Natural killer cell treated with Interleukin-12 subunit alpha and Interleukin-12 subunit beta and Interleukin-15 and Interleukin-18, amount 100 ng/mL, for 72 hours (primary cell): ENCODE results near the gene ACSF3. TPM values are rescaled to one million over a fixed set of nuclear protein-coding genes. Genes with fewer than 3 reads are reported as not detected.
"Not testable (repeated sequence)": the region's sequence is repeated elsewhere in the genome, so short reads cannot be mapped to it uniquely, and the experiment has no call there.

Source experiments
- ATAC-seq, 2 donors: fragments of 150-1000 bp; cut with Tn5 transposase in 1 of 2; sonication (Bioruptor Pico), chemical (Tn5 transposase) in 1 of 2; 2 replicates each; pipeline ENCODE4 v1.10.0; 2021
- DNase-seq: peaks from one replicate; pipeline ENCODE4 v3.0.0; 2022; ENCODE audit warnings: low spot score
- H3K27ac Mint-ChIP-seq, 2 donors: 1 replicate in 1 of 2; 2 replicates in 1 of 2; pipeline ENCODE4 v1.8.0; 2022; ENCODE audit warnings: mixed read lengths in 2 of 2, mild to moderate bottlenecking in 1 of 2, moderate library complexity in 1 of 2
- H3K27me3 Mint-ChIP-seq, 2 donors: 1 replicate in 1 of 2; 2 replicates in 1 of 2; pipeline ENCODE4 v1.8.0; 2022; ENCODE audit warnings: mixed read lengths in 2 of 2
- H3K36me3 Mint-ChIP-seq: one replicate; pipeline ENCODE4 v1.8.0; 2022; ENCODE audit warnings: mixed read lengths
- H3K4me1 Mint-ChIP-seq, 2 donors: 1 replicate in 1 of 2; 2 replicates in 1 of 2; pipeline ENCODE4 v1.8.0; 2022; ENCODE audit warnings: low read depth in 2 of 2, mixed read lengths in 2 of 2, mild to moderate bottlenecking in 1 of 2
- H3K4me3 Mint-ChIP-seq: one replicate; pipeline ENCODE4 v1.8.0; 2022; ENCODE audit warnings: mixed read lengths
- H3K9me3 Mint-ChIP-seq: 2 replicates; pipeline ENCODE4 v1.8.0; 2022; ENCODE audit warnings: mixed read lengths
- total RNA-seq, 2 donors: library from RNA; stranded (reverse); gene quantifications; one replicate each; pipeline ENCODE4 v1.2.3, GENCODE V29; 2022

The ACSF3 gene
- total RNA-seq, 2 donors from 2014 or later, result 52.3 to 125 TPM

DNA sequence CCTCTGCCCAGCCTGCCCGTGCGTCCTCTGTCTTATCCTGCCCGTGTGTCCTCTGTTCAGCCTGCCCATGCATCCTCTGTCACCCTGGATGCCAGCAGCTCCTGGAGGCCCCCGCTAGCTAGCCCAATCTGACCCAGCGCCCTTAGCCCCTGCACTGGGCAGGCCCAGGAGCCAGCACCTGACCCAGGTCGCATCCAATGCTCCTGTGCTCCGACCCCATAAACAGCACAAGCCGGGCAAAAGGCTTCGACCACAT is 91.0 kb downstream of the ACSF3 start:
- Mint-ChIP-seq H3K27ac (no peak overlapping the region), H3K4me3 (no peak overlapping the region), H3K27me3 (peaks cover 0 to 2% of the 10 kb centered on the region in 2 donors), H3K4me1 (no peaks in the 10 kb centered on the region), H3K36me3 (no peaks in the 10 kb centered on the region), H3K9me3 (no peaks in the 10 kb centered on the region)
- ATAC-seq (no peak), DNase-seq (peak; percentile 59)

DNA sequence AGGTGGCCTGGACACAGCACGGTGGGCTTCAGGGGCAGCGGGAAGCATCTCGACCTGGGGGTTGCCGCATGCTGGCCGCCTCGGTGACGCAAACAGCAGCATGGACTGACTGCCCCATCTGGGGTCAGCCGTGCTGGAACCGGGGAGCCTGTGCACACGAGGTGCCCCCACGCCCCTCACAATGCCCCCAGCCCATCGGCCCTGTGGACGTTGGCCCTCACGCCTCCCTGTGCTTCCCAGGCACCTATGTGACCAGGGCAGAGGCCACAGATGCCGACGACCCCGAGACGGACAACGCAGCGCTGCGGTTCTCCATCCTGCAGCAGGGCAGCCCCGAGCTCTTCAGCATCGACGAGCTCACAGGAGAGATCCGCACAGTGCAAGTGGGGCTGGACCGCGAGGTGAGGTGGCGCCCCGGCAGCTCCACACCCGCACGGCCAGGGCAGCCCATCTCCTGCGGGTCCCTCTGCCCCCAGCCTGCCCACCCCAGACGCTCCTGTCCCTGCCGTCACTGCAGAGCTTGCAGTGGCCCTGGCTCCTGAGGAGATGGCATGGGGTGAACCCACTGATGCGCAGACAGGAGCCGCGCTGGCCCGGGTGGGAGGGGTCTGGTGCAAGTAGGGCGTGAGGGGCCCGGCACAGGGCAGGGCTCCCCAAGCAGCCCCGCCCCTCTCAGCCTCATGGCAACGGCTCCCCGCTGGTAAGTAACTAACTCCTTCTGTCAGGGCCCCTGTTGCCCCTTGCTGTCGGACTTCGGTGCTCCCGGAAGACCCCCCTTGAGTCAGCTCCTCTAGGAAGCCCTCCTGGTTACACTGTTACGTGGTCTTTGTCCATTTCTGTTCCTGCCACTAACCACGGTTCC is 91.5 kb downstream of the ACSF3 start:
- Mint-ChIP-seq H3K9me3 (no peaks in the 10 kb centered on the region), H3K36me3 (no peaks in the 10 kb centered on the region), H3K4me3 (no peak overlapping the region), H3K27ac (no peak overlapping the region), H3K27me3 (peaks cover 0 to 2% of the 10 kb centered on the region in 2 donors), H3K4me1 (no peaks in the 10 kb centered on the region)
- ATAC-seq, result peak in 1 of 2 donors; percentile 17
- peak; percentile 52 for DNase-seq

GRCh38 chr16:89185887-89186592 is 92.4 kb downstream of the ACSF3 start:
- DNase-seq, H3K9me3 Mint-ChIP-seq, H3K4me3 Mint-ChIP-seq, H3K27me3 Mint-ChIP-seq, H3K36me3 Mint-ChIP-seq, H3K27ac Mint-ChIP-seq, ATAC-seq, H3K4me1 Mint-ChIP-seq: not testable (repeated sequence)

DNA sequence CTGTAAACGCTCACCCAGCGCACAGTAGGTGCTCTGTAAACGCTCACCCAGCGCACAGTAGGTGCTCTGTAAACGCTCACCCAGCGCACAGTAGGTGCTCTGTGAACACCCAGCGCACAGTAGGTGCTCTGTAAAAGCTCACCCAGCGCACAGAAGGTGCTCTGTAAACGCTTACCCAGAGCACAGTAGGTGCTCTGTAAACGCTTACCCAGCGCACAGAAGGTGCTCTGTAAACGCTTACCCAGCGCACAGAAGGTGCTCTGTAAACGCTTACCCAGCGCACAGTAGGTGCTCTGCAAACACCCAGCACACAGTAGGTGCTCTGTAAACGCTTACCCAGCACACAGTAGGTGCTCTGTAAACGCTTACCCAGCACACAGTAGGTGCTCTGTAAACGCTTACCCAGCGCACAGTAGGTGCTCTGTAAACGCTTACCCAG is 93.0 kb downstream of the ACSF3 start:
- ATAC-seq, H3K27ac Mint-ChIP-seq, DNase-seq, H3K9me3 Mint-ChIP-seq, H3K4me3 Mint-ChIP-seq, H3K27me3 Mint-ChIP-seq, H3K36me3 Mint-ChIP-seq, H3K4me1 Mint-ChIP-seq: not testable (repeated sequence)

DNA sequence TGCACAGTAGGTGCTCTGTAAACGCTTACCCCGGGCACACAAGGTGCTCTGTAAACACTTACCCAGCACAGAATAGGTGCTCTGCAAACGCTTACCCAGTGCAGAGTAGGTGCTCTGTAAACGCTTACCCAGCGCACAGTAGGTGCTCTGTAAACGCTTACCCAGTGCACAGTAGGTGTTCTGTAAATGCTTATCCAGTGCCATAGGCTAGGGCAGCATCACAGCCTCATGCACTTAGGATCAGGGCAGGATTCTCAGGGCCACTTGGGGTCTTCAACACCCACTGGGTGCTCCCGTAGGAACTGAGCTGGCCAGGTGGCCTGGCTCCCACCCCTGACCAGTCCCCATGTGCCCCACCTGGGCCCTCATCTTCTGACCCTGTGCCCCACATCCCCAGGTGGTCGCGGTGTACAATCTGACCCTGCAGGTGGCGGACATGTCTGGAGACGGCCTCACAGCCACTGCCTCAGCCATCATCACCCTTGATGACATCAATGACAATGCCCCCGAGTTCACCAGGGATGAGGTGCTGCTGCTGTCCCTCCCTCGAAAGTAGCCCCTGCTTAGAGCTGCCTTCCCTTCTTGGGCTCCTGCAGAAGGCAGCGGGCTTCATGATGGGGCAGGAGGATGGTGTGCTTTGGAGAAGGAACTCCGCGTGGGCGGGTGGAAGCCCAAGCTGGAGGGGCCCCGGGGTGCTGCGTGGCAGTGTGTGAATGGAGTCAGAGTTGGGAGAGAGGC is 93.5 kb downstream of the ACSF3 start:
- H3K27ac Mint-ChIP-seq, result no peak overlapping the region
- DNase-seq (no peak), ATAC-seq (peak; percentile 39 to 55)
- H3K36me3 Mint-ChIP-seq, result no peaks in the 10 kb centered on the region
- H3K27me3 Mint-ChIP-seq, result no peaks in the 10 kb centered on the region
- no peaks in the 10 kb centered on the region for H3K4me1 Mint-ChIP-seq
- H3K9me3 Mint-ChIP-seq, result no peaks in the 10 kb centered on the region
- H3K4me3 Mint-ChIP-seq, result no peak overlapping the region

- Mint-ChIP-seq H3K4me3 (no peak overlapping the region), H3K27me3 (no peaks in the 10 kb centered on the region), H3K4me1 (no peaks in the 10 kb centered on the region), H3K27ac (no peak overlapping the region), H3K9me3 (no peaks in the 10 kb centered on the region), H3K36me3 (no peaks in the 10 kb centered on the region)
- peak; percentile 6 to 16 for ATAC-seq
- DNase-seq, result no peak
These were observed 94.2 kb downstream of the ACSF3 start for GRCh38 chr16:89187770-89188392.

DNA sequence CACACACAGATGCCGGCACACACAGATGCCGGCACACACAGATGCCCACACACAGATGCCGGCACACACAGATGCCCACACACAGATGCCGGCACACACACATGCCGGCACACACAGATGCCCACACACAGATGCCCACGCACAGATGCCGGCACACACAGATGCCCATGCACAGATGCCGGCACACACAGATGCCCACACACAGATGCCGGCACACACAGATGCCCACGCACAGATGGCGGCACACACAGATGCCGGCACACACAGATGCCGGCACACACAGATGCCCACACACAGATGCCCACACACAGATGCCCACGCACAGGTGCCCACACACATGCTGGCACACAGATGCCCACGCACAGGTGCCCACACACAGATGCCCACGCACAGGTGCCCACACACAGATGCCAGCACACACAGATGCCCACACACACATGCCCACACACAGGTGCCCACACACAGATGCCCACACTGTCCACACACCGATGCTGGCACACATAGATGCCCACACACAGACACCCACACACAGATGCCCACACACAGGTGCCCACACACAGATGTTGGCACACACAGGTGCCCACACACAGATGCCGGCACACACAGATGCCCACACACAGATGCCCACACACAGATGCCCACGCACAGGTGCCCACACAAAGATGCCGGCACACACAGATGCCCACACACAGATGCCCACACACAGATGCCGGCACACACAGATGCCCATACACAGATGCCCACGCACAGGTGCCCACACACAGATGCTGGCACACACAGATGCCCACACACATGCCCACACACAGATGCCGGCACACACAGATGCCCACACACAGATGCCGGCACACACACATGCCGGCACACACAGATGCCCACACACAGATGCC is 95.1 kb downstream of the ACSF3 start:
- not testable (repeated sequence) for H3K27ac Mint-ChIP-seq, H3K9me3 Mint-ChIP-seq, H3K4me1 Mint-ChIP-seq, DNase-seq, ATAC-seq, H3K4me3 Mint-ChIP-seq, H3K36me3 Mint-ChIP-seq, H3K27me3 Mint-ChIP-seq

DNA sequence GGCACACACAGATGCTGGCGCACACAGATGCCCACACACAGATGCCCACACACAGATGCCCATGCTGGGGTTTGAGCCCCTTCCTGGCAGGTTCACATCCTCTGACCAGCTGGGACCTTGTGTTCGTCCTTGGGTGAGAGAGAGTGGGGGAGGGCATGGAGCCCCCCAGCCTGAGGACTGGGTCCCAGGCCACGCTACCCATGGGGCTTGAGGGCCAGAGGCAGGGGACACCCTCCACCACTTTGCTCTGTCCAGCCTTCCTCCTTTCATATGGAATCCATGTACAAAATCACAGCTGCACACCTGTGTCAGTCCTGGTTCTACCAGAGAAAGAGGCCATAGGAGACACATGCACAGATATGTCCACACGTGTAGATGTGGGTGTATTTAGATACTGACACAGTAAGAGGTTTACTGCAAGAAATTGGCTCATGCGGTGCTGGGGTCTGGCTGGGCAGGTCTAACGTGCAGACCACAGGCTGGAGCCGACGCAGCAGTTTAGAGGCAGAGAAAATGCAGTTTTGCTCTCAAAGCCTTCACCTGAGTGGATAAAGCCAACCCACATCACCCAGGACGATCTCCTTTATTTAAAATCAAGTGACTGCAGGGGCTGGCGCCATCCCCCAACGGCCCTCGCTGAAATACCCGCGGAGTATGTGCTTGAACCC is 95.8 kb downstream of the ACSF3 start:
- no peaks in the 10 kb centered on the region for H3K4me1 Mint-ChIP-seq
- no peaks in the 10 kb centered on the region for H3K9me3 Mint-ChIP-seq
- H3K27me3 Mint-ChIP-seq, result no peaks in the 10 kb centered on the region

DNA sequence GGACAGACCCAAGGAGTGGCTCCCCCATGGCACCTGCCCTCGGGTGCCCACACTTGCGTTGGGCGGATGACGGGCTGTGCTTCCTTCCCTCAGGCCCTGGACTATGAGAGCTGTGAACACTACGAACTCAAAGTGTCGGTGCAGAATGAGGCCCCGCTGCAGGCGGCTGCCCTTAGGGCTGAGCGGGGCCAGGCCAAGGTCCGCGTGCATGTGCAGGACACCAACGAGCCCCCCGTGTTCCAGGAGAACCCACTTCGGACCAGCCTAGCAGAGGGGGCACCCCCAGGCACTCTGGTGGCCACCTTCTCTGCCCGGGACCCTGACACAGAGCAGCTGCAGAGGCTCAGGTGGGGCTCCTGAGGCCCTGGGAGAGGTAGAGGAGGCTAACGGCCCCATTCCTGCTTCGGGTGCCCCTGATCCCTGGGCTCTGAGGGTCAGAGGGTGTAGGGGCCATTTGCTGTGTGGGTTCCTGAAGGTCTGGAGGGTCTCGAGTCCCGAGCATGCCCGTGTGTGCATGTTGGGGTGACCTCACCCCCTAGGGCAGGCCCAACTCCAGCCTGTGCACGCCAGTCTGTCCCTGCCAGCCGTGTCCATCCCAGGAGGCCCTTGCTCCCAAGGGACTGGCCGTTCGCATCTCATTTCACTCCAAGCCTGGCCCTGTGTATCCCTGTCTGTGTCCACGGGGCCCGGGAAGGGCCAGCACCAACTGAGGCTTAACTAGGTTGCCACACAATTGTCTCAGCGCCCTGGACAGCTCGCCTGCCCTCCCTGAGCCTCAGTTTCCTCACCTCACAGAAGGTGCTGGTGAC is 96.7 kb downstream of the ACSF3 start:
- H3K27ac Mint-ChIP-seq, result no peak overlapping the region
- ATAC-seq (no peak), DNase-seq (no peak)
- H3K9me3 Mint-ChIP-seq, result no peaks in the 10 kb centered on the region
- H3K4me3 Mint-ChIP-seq, result no peak overlapping the region
- no peaks in the 10 kb centered on the region for H3K36me3 Mint-ChIP-seq
- H3K27me3 Mint-ChIP-seq, result no peaks in the 10 kb centered on the region
- H3K4me1 Mint-ChIP-seq, result no peaks in the 10 kb centered on the region

More for the DNA sequence above, 95.8 kb downstream of the ACSF3 start:
- H3K4me3 Mint-ChIP-seq, result no peak overlapping the region
- ATAC-seq, result no peak
- H3K36me3 Mint-ChIP-seq, result no peaks in the 10 kb centered on the region
- DNase-seq, result peak; percentile 13
- no peak overlapping the region for H3K27ac Mint-ChIP-seq

- Mint-ChIP-seq H3K9me3 (no peaks in the 10 kb centered on the region), H3K4me1 (no peaks in the 10 kb centered on the region), H3K36me3 (no peaks in the 10 kb centered on the region), H3K27ac (no peak overlapping the region), H3K27me3 (no peaks in the 10 kb centered on the region), H3K4me3 (peak overlapping the region; percentile 20)
- ATAC-seq (no peak), DNase-seq (no peak)
These were observed 97.6 kb downstream of the ACSF3 start for GRCh38 chr16:89191033-89191900.

GRCh38 chr16:89191901-89192185 is 98.2 kb downstream of the ACSF3 start:
- ATAC-seq, result no peak
- no peaks in the 10 kb centered on the region for H3K9me3 Mint-ChIP-seq
- no peaks in the 10 kb centered on the region for H3K27me3 Mint-ChIP-seq
- no peak overlapping the region for H3K27ac Mint-ChIP-seq
- H3K4me1 Mint-ChIP-seq, result no peaks in the 10 kb centered on the region
- DNase-seq, result no peak
- H3K36me3 Mint-ChIP-seq, result no peaks in the 10 kb centered on the region
- no peak overlapping the region for H3K4me3 Mint-ChIP-seq
